H9 (cell line): ENCODE results near the gene CNPPD1. TPM values are rescaled to one million over a fixed set of nuclear protein-coding genes. Genes with fewer than 3 reads are reported as not detected.

Source experiments
- DNase-seq: peaks from one replicate; pipeline ENCODE4 v3.0.0-alpha.2; 2017
- H2AFZ ChIP-seq: one replicate; pipeline ENCODE4 v1.6.1; 2013; ENCODE audit warnings: mild to moderate bottlenecking, low read length, control low read depth, moderate library complexity
- H2AK5ac ChIP-seq: 2 replicates; pipeline ENCODE4 v1.6.1; 2013; ENCODE audit warnings: low read length, control low read depth, mixed read lengths; ENCODE audit not compliant: insufficient read length
- H2BK120ac ChIP-seq: one replicate; pipeline ENCODE4 v1.6.1; 2013; ENCODE audit warnings: low read depth, mild to moderate bottlenecking, low read length, control low read depth, inconsistent platforms; ENCODE audit not compliant: poor library complexity, severe bottlenecking
- H2BK12ac ChIP-seq: 2 replicates; pipeline ENCODE4 v1.6.1; 2013; ENCODE audit warnings: low read length, control low read depth, mixed read lengths, low read depth; ENCODE audit not compliant: insufficient read length
- H2BK15ac ChIP-seq: 2 replicates; pipeline ENCODE4 v1.6.1; 2013; ENCODE audit warnings: low read depth, low read length, control low read depth
- H2BK20ac ChIP-seq: one replicate; pipeline ENCODE4 v1.6.1; 2013; ENCODE audit warnings: low read depth, mild to moderate bottlenecking, low read length, control low read depth, inconsistent platforms; ENCODE audit not compliant: poor library complexity, severe bottlenecking
- H2BK5ac ChIP-seq: 2 replicates; pipeline ENCODE4 v1.6.1; 2013; ENCODE audit warnings: low read length, control low read depth, mixed read lengths; ENCODE audit not compliant: insufficient read length
- H3K14ac ChIP-seq: 2 replicates; pipeline ENCODE4 v1.6.1; 2013; ENCODE audit warnings: low read length, control low read depth; ENCODE audit not compliant: insufficient read depth
- H3K18ac ChIP-seq: 2 replicates; pipeline ENCODE4 v1.6.1; 2013; ENCODE audit warnings: low read depth, mild to moderate bottlenecking, mixed read lengths, low read length, control low read depth; ENCODE audit not compliant: insufficient read length
- H3K23ac ChIP-seq: 2 replicates; pipeline ENCODE4 v1.6.1; 2013; ENCODE audit warnings: low read length, control low read depth, mixed read lengths, low read depth; ENCODE audit not compliant: insufficient read length
- H3K23me2 ChIP-seq: 2 replicates; pipeline ENCODE4 v1.6.1; 2013; ENCODE audit warnings: low read depth, mild to moderate bottlenecking, mixed read lengths, low read length, control low read depth; ENCODE audit not compliant: insufficient read length, poor library complexity, severe bottlenecking
- H3K27ac ChIP-seq: 2 replicates; pipeline ENCODE4 v1.5.1; 2013; ENCODE audit warnings: low read length, control low read depth, mixed read lengths, low read depth; ENCODE audit not compliant: insufficient read length
- H3K27me3 ChIP-seq: 2 replicates; pipeline ENCODE4 v1.6.1; 2013; ENCODE audit warnings: low read length, control low read depth, inconsistent platforms; ENCODE audit not compliant: insufficient read depth
- H3K4ac ChIP-seq: 2 replicates; pipeline ENCODE4 v1.6.1; 2013; ENCODE audit warnings: low read depth, mild to moderate bottlenecking, control low read depth, inconsistent platforms, low read length, moderate library complexity
- H3K4me1 ChIP-seq: 2 replicates; pipeline ENCODE4 v1.6.1; 2013; ENCODE audit warnings: low read length, control low read depth, inconsistent platforms; ENCODE audit not compliant: insufficient read depth
- H3K4me2 ChIP-seq: 2 replicates; pipeline ENCODE4 v1.6.1; 2013; ENCODE audit warnings: low read length, control low read depth, mixed read lengths; ENCODE audit not compliant: insufficient read length, insufficient read depth
- H3K56ac ChIP-seq: 2 replicates; pipeline ENCODE4 v1.6.1; 2013; ENCODE audit warnings: low read depth, mild to moderate bottlenecking, mixed read lengths, low read length, control low read depth; ENCODE audit not compliant: insufficient read length
- H3K79me1 ChIP-seq: 2 replicates; pipeline ENCODE4 v1.6.1; 2013; ENCODE audit warnings: low read depth, mild to moderate bottlenecking, moderate library complexity, low read length, control low read depth, inconsistent platforms; ENCODE audit not compliant: insufficient read depth, poor library complexity, severe bottlenecking
- H3K79me2 ChIP-seq: 2 replicates; pipeline ENCODE4 v1.6.1; 2013; ENCODE audit warnings: low read length, control low read depth, inconsistent platforms; ENCODE audit not compliant: insufficient read depth
- H3K9ac ChIP-seq: 2 replicates; pipeline ENCODE4 v1.6.1; 2013; ENCODE audit warnings: low read length, control low read depth, mixed read lengths; ENCODE audit not compliant: insufficient read length; ENCODE audit errors: extremely low read depth
- H3K9me3 ChIP-seq: one replicate; pipeline ENCODE4 v1.6.1; 2013; ENCODE audit warnings: low read depth, low read length, inconsistent platforms; ENCODE audit not compliant: control insufficient read depth
- H3T11ph ChIP-seq: one replicate; pipeline ENCODE4 v1.6.1; 2013; ENCODE audit warnings: mild to moderate bottlenecking, low read length, control low read depth, inconsistent platforms
- H4K20me1 ChIP-seq: one replicate; pipeline ENCODE4 v1.6.1; 2013; ENCODE audit not compliant: control insufficient read depth, insufficient read length, insufficient read depth
- H4K5ac ChIP-seq: 2 replicates; pipeline ENCODE4 v1.6.1; 2013; ENCODE audit warnings: low read depth, mild to moderate bottlenecking, mixed read lengths, low read length, control low read depth; ENCODE audit not compliant: insufficient read length
- H4K8ac ChIP-seq: replicated peaks from 2 replicates; pipeline ENCODE4 v1.6.1; 2013; ENCODE audit warnings: low read length, control low read depth, mixed read lengths, low read depth; ENCODE audit not compliant: insufficient read length
- H4K91ac ChIP-seq: 2 replicates; pipeline ENCODE4 v1.6.1; 2013; ENCODE audit warnings: low read depth, mild to moderate bottlenecking, moderate library complexity, mixed read lengths, low read length, control low read depth; ENCODE audit not compliant: insufficient read length
- H3K27ac Mint-ChIP-seq, 3 experiments: 2 replicates in 2 of 3; 3 replicates in 1 of 3; pipeline ENCODE4 v1.8.0; 2020 to 2021; ENCODE audit warnings: mixed read lengths in 3 of 3, mild to moderate bottlenecking in 1 of 3, moderate library complexity in 1 of 3
- H3K27me3 Mint-ChIP-seq: 2 replicates; pipeline ENCODE4 v1.8.0; 2021; ENCODE audit warnings: low read depth, mild to moderate bottlenecking, moderate library complexity, mixed read lengths
- H3K36me3 Mint-ChIP-seq, 3 experiments: 2 replicates in 2 of 3; 3 replicates in 1 of 3; pipeline ENCODE4 v1.8.0; 2020 to 2021; ENCODE audit warnings: low read depth in 3 of 3, mixed read lengths in 3 of 3; ENCODE audit not compliant: insufficient read depth in 1 of 3
- H3K4me1 Mint-ChIP-seq, 2 experiments: 2 replicates each; pipeline ENCODE4 v1.8.0; 2020; ENCODE audit warnings: mixed read lengths in 2 of 2
- H3K4me3 Mint-ChIP-seq, 2 experiments: 2 replicates in 1 of 2; 3 replicates in 1 of 2; pipeline ENCODE4 v1.8.0; 2020 to 2021; ENCODE audit warnings: mild to moderate bottlenecking in 2 of 2, mixed read lengths in 2 of 2, moderate library complexity in 1 of 2
- H3K9me3 Mint-ChIP-seq, 2 experiments: 2 replicates in 1 of 2; 3 replicates in 1 of 2; pipeline ENCODE4 v1.8.0; 2020; ENCODE audit warnings: mild to moderate bottlenecking in 2 of 2, mixed read lengths in 2 of 2, moderate library complexity in 1 of 2
- WGBS: extraction: QIAGEN DNeasy Blood & Tissue Kit; methylation state at CpG from one replicate; pipeline ENCODE4 v1.1.7; 2013; ENCODE audit warnings: missing lambda C conversion rate, low lambda C conversion rate, mixed read lengths; ENCODE audit not compliant: insufficient read length; ENCODE audit errors: extremely low coverage; 5-methylcytosine and 5-hydroxymethylcytosine counted together
- total RNA-seq: library from RNA; stranded (reverse); gene quantifications from 2 replicates; pipeline ENCODE4 v1.2.1, GENCODE V29; 2021
- TF ChIP-seq, protein P1 (sequence below): fragments of 200-600 bp; sonication (generic); conservative IDR thresholded peaks from 3 replicates; pipeline ENCODE4 v1.8.0; 2021; ENCODE audit warnings: antibody characterized with exemption, mild to moderate bottlenecking

The CNPPD1 gene
- total RNA-seq, 1 experiment from 2014 or later, result 33.0 TPM

- Histone ChIP-seq H3K23ac (no peak overlapping the region), H2AFZ (no peak overlapping the region), H2BK20ac (no peak overlapping the region), H3K9ac (no peak overlapping the region), H3K9me3 (no peaks in the 10 kb centered on the region), H3T11ph (no peak overlapping the region), H3K4ac (no peak overlapping the region), H3K4me2 (no peak overlapping the region), H4K8ac (no peak overlapping the region), H3K79me1 (no peaks in the 10 kb centered on the region), H4K5ac (no peak overlapping the region), H3K18ac (no peak overlapping the region), H2BK120ac (no peak overlapping the region), H4K20me1 (no peaks in the 10 kb centered on the region), H3K14ac (no peak overlapping the region), H3K27me3 (no peaks in the 10 kb centered on the region), H4K91ac (no peak overlapping the region), H3K79me2 (no peaks in the 10 kb centered on the region), H2BK12ac (no peak overlapping the region), H3K27ac (no peak overlapping the region), H2BK5ac (no peak overlapping the region), H3K4me1 (no peaks in the 10 kb centered on the region), H2AK5ac (no peak overlapping the region), H2BK15ac (no peak overlapping the region), H3K23me2 (no peaks in the 10 kb centered on the region), H3K56ac (no peak overlapping the region)
- WGBS, result no CpG with 5 or more reads among the region's 6 CpGs
- no peaks in the 10 kb centered on the region for H3K27me3 Mint-ChIP-seq
- peaks cover 8 to 30% (median 22%) of the 10 kb centered on the region in 3 experiments; a peak in 6 of 7 replicates for H3K36me3 Mint-ChIP-seq
- no peak overlapping the region for H3K4me3 Mint-ChIP-seq
- TF ChIP-seq, protein P1, sequence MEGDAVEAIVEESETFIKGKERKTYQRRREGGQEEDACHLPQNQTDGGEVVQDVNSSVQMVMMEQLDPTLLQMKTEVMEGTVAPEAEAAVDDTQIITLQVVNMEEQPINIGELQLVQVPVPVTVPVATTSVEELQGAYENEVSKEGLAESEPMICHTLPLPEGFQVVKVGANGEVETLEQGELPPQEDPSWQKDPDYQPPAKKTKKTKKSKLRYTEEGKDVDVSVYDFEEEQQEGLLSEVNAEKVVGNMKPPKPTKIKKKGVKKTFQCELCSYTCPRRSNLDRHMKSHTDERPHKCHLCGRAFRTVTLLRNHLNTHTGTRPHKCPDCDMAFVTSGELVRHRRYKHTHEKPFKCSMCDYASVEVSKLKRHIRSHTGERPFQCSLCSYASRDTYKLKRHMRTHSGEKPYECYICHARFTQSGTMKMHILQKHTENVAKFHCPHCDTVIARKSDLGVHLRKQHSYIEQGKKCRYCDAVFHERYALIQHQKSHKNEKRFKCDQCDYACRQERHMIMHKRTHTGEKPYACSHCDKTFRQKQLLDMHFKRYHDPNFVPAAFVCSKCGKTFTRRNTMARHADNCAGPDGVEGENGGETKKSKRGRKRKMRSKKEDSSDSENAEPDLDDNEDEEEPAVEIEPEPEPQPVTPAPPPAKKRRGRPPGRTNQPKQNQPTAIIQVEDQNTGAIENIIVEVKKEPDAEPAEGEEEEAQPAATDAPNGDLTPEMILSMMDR, result no peak
- no peaks in the 10 kb centered on the region for H3K9me3 Mint-ChIP-seq
- H3K4me1 Mint-ChIP-seq, result no peaks in the 10 kb centered on the region
- DNase-seq, result no peak
- no peak overlapping the region for H3K27ac Mint-ChIP-seq
These were observed 34.4 kb downstream of the CNPPD1 start for GRCh38 chr2:219142329-219142728.
